ENCODE measurements around the gene CYP26A1.
"Not testable (repeated sequence)": the region's sequence is repeated elsewhere in the genome, so short reads cannot be mapped to it uniquely, and the experiment has no call there.

Gene CYP26A1

DNA sequence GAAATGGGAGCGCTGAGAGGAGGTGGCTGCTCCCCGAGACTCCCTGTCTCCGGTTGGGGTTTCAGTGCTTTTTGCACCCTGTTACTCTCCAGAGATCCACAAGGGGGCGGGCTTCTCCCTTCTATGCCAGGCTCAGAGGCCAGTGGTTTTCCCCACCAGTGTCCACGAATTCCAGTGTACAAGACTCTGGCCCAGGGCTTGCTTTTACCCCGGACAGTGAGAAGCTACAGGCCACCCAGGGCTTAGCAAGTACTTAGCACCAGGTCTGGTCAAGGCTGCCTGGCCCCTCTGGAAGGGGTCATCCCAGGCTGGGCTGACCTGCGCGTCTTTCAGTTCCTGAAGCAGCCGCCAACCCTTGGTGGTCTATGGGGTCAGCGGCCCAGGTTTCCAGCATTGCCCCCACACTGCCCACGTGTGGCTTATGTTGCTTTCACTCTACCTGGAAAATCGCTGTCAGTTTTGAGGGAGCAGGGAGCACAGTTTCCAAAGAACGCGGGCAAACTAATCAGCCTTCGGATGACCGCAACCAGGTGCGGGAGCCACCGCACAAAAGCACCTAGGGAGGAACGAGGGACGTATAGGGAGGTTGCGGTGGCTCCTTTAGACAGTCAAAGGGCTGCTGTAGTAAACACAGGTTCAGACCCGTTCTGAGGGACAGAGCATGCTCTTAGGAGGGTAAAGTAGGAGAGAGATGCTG, 6.8 kb downstream of the CYP26A1 start:
- DNase-seq, result peak; percentile 73

DNA sequence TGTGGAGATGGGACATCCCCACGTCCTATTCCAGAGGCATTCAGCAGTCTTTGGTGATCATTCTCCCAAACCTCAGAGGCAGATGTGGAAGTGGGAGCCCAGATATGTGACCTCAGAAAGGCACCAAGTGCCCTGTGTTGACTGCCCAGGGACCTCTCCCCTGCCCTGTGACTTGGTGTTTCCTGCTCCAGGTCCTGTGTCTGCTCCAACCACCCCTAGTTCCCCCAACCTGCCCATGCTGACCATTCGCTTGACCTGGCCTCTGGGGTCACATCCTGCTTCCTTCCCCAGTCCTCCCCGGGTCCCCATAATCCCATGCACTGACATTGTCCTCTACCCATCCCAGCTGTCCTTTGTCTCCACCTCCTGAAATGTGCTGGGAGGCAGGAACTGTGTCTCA, 7.6 kb downstream of the CYP26A1 start:
- no peak for DNase-seq

DNA sequence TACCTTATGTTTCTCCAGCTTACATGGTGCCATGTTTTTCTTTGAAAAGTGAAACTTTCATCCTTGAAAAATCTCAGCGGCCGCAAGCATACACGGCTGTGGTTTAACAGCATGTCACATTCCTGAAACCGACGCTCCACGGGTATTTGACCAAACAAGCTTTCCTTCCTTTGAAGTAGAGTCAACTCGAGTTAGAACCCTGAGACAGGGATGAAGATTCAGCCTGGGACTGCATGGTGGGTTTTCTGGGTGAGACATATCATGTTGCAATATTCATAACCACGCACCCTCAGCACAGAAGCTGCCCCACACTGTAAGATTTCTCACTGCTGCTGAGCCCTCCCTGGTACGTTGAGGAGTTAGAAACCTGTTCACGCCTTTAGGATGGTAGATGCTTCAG, 8.1 kb downstream of the CYP26A1 start:
- no peak for DNase-seq

DNA sequence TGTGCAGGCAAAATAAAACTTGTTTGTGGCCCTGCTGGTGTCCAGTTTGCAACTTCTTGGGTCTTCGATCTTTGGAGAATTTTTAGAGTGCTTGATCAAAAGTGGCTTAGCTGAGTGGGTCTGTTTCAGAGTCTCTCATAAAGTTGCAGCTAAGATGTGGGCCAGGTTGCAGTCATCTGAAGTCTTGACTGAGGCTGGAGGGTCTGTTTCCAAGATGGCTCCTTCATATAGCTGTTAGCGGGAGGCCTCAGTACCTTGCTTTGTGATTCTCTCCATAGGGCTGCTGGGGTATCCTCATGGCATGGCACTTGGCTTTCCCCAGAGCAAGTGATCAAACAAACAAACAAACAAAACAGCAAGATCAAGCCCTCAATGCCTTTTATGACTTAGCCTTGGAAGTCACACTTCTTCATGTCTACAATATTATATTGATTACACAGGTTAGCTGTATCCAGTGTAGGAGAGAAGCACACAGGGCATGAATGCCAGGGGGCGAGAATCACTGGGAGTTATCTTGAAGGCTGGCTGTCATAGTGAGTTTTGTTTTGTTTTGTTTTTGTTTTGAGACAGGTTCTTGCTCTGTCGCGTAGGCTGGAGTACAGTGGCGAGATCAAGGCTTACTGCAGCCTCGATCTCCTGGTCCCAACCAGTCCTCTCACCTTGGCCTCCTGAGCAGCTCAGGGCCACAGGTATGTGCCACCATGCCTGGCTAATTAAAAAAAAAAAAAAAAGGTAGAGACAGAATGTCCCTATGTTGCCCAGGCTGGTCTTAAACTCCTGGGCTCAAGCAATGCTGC, 10.2 kb downstream of the CYP26A1 start:
- no peak for DNase-seq

DNA sequence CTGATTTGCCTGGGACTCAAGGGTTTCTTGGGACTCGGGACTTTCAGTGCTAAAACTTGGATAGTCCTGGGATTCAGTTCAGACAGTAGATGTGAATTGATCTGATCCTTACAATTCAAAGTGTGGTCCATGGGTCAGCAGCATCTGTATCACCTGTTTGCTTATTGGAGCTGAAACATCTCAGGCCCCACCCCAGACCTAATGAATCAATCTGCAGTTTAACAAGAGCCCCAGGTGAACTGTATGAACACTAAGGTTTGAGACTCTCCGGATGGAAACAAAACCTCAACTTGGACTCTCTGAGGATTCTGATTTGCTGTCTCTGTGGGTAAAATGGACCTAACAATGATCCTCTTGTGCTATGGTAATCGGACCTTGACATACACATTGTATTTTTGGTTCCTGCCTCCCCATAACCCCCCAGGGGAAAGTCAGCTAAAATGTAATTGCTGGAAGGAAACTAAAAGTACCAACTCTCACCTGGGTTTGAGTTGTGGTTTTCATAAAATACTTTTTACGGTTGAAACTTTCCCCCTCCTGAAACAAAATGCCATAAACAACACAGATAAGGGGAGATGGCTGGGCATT, 11.7 kb downstream of the CYP26A1 start:
- no peak for DNase-seq

DNA sequence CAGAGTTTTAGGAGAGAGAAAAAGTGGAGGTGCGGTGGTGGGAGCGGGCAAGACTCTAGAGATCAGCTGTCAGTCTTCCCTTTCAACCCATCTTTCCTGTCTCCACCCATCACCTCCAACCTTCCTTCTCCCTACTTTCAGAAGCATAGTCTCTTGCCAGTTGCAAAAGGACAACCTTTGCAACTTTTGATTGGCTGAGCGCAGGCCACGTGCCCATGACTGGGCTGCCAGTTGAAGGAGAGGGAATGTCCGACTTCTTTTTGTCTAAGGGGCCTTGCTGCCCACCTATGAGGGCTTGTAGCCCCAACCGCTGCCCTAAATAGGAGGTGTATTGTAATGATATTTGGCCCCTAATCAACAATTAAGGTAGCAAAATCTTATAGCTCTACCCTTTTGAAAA, 12.6 kb downstream of the CYP26A1 start:
- DNase-seq, result no peak

DNA sequence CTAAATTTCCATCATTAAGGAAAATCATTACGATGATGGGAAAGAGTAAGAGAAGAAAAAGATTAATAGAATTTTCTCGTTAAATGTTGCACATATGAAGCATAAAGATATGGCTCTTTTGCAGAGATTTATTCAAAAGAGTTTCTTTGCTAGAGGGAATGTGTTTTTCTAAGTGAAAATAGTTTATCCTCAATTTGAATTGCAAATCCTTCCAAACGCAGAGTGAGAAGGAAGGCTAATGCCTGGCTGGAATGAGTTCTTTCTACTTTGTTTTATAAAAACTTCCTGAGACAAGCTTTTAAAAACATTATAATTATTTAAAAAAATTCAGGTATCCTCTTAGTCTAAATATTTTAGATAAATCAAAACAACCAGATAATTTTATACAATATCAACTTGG, 14.2 kb downstream of the CYP26A1 start:
- DNase-seq, result no peak

DNA sequence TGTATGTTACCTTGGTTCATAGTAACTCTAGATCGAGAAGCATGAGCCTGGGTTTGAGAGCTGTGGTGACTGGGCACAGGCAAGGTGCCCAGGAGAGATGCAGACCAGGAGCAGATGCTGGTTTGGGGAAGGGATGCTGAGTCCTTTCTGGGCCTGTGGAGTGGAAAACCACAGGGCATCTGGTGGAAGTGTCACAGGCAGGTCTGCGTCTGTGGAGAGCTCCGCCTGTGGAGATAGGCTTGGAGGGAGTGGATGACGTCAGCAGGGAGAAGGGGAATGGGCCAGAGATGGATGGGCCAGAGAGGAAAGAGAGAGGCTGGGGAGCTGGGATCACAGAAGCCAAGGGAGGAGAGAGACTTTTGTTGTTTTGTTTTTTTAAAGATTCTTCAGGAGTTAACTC, 14.8 kb downstream of the CYP26A1 start:
- DNase-seq, result no peak

DNA sequence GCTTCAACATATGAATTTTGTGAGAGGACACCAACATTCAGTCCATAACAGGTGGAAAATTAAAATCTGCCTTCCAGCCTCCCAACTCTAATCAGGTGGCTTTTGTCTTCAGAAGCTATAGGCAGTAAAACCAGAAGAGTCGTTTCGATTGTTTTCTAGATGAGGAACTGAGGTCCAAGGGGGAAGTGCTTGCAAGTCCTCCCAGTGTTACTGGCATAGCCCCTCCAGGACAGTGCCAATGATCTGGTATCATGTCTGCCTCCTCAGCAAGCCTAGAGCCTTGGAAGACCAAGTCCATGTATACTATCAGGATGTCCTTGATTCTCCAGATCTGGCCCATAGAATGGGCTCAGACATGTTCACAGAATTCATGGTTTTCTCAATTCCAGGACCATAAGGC, 16.9 kb downstream of the CYP26A1 start:
- DNase-seq, result no peak

DNA sequence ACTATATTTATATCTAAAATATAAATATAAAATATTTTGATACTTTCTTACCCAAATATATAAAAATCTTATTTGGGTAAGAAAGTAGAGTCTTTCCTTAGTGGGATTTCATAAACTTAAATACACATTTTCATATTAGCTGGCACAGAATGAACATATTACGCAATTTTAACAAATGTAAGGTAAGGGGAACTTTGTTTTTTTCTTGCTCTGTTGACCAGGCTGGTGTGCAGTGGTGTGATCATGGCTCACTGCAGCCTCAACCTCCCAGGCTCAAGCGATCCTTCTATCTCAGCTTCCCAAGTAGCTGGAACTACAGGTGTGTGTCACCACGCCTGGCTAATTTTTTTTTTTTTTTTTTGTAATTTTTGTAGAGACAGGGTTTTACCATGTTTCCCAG, 18.3 kb downstream of the CYP26A1 start:
- no peak for DNase-seq

DNA sequence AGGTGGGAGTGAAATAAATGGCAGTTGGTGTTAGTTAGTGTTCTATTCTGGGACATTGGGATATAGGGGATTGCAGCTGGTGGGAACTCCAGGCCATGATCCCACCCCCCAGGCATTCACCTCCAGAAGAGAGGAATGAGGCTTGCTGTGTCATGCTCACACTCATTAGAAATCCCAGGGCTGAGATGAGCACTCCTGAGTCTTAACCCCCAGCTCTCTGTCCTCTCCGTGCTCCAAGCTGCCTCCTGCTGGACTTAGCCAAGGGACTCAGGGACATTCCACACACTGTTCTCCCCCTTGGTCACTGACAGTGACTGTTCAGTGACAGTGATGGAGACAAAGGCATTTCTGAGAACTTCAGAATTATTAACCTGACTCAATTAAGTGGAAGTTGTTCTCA, 21.5 kb downstream of the CYP26A1 start:
- DNase-seq, result no peak

DNA sequence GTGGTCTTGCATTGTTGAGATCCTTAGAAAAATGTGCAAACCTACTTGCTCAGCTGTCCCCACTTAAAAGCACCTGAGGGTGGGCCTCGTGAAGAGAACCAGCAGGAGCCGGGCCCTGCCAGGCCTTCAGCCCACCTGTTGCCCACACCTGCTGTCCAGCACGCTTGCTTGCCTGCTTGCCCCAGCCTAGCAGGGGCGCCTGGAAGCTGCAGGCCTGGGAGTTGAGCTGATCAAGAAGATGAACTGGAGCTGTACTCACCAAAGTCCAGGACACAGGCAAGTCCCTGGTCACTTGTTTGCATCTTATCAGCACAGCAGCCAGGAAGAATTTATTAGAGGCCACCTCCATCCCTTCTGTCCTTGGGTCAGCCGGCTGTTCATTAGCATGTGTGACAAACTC, 23.2 kb downstream of the CYP26A1 start:
- no peak for DNase-seq

DNA sequence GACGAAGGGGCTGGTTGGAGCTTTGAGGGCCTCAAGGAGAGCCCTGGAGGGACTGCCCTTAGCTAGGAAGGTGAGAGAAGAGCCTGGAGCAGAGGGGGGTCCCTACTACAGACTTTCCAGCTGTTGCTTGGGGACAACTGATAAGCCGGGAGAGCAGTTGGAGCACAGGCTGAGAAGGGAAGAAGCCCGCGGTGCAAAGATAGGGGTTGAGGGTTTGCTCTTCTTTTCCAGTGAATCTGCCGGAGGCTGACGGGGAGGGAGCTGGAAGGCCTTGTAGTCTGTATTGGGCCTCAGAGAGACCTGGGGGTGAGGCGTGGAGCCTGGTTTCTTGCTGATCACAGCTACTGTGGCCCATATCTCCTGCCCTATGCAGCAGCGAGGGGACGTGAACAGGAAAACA, 23.7 kb downstream of the CYP26A1 start:
- no peak for DNase-seq

DNA sequence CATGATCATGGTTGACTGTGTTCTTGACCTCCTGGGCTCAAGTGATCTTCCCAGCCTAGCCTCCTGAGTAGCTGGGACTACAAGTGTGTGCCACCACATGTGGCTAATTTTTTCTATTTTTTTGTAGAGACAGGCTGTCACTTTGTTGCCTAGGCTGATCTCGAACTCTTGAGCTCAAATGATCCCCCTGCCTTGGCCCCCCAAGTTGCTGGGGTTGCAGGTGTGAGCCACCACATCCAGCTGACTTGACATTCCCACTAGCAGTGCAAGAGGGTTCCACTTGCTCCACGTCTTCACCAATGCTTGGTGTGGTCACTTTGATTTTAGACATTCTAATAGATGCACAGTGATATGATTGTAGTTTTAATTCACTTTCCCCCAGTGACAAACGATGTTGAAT, 25.1 kb downstream of the CYP26A1 start:
- DNase-seq, result no peak

DNA sequence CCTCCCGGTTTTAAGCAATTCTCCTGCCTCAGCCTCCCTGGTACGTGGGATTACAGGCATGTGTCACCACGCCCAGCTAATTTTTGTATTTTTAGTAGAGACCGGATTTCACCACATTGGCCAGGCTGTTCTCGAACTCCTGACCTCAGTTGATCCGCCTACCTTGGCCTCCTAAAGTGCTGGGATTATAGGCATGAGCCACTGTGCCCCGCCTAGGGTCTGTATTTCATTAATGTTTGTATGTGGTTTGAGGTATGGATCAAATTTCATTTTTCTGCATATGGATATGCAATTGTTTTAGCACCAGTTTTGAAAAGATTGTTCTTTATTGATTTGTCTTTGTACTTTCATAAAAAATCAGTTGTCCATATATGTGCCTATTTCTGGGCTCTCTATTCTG, 26.0 kb downstream of the CYP26A1 start:
- DNase-seq, result no peak

DNA sequence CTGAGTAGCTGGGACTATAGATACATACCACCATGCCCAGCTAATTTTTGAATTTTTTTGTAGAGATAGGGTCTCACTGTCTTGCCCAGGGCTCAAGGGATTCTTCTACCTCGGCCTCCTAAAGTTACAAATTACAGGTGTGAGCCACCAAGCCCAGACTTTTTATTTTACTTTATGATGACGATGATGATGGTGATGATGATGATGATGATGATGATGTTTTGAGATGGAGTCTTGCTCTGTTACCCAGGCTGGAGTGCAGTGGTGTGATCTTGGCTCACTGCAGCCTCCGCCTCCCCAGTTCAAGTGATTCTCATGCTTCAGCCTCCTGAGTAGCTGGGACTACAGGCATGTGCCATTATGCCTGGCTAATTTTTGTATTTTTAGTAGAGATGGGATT, 27.5 kb downstream of the CYP26A1 start:
- not testable (repeated sequence) for DNase-seq

DNA sequence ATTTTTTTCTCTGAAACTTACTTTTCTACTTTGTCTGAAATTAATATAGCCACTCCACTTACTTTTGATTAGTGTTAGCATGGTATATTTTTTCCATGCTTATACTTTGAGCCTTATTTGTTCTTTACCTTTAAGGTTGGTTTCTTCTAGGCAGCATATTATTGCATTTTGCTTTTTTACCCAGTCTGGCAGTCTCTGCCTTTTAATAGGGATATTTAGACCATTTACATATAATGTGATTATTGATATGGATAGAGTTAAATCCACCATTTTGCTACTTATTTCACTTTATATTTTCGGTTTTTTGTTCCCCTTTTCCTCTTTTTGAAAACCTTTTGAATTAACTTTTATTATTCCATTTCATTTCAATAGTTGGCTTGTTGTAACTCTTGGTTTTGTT, 30.3 kb downstream of the CYP26A1 start:
- DNase-seq, result no peak

DNA sequence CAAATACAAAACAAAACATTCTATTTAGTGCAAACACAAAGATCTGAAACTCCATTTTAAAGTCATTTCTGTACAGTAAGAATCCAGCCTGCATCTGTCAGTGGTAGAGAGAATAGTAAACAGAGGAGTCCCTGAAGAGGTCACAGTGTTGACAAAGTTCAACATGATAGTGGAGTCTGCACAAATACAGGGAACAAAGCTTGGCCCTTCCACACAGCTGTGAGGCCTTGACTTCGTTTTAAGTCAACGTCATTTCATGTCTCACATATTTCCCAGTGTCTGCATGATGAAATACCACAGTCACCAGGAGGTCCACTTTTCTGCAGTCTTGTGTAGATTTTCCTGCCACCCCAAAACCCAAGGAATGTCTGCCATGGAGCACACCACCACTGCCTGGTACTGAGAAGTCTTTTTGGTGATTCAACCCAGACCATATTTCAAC, 33.0 kb downstream of the CYP26A1 start:
- no peak for DNase-seq

DNA sequence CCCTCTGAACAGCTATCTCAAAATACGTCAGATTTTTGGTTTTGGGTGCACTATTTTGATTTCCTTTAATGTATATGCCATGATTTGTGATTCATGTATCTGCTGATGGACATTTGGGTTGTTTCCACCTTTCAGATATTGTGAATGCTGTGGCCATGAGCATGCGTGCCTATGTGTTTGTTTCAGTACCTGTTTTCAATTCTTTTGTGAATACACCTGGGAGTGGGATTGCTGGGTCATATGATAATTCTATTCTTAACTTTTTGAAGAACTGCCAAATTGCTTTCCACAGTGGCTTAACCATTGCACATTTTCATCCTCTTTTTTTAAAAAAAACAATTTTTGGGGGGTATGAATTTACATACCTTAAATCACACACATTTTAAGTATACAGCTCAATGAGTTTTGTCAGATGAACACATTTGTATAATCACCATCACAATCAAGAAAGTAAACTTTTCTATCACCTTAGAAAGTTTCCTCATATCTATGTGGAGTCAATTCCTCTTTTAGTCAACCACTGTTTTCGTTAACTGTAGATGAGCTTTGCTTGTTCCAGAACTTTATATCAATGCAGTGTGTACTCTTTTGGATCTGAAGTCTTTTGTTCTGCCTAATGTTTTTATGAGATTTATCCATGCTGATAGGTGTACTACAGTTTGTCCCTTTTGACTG, 36.9 kb downstream of the CYP26A1 start:
- no peak for DNase-seq

DNA sequence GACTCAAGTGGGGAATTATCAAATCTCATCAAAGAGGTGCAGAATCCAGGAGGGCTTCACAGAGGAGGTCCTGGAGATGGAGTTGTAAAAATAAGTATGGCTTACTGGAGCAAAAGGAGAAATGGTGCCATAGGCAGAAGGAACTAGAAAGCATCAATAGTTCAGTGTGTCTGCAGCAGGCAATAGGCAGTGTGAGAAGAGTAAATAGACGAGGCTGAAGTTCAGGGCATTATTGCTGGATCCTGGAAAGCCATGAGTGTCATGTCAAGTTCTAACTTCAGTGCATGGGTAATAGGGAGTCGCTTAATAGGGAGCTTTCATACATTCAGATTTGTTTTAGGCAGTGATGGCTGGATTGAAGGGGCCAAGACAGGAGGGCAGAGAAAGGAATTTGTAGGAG, 39.3 kb downstream of the CYP26A1 start:
- DNase-seq, result no peak

DNA sequence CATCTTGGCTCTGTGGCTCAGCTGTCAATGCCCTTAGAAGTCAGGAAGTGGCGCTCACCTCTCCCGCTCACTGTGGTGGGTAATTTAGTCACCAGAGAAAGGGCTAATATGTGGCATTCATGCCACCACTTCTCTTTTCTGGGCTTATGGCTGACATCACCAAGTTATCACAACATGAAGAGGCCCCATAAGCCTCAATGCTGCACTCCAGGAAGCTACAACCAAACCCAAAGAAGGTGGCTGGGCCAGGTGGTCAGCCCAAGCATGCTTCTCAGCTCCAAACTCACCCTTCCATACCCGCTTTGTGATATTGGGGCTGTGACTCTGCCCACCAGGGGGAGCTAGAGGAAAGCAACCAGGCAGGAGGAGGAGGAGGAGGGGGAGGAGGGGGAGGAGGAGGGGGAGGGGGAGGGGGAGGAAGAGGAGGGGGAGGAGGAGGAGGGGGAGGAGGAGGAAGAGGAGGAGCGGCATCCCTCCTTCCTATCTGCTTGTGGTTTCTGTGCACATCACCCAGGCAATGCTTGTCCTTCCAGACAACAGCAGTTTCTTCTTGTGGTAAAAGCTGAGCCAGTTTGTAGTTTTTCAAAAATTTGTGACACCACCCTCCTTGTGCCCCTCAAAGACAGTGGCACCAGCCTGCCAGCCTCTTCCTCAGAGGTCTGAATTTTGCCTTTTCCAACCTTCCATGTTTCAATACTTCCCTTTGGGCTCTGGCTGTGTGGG, 42.1 kb downstream of the CYP26A1 start:
- peak; percentile 82 for DNase-seq

DNA sequence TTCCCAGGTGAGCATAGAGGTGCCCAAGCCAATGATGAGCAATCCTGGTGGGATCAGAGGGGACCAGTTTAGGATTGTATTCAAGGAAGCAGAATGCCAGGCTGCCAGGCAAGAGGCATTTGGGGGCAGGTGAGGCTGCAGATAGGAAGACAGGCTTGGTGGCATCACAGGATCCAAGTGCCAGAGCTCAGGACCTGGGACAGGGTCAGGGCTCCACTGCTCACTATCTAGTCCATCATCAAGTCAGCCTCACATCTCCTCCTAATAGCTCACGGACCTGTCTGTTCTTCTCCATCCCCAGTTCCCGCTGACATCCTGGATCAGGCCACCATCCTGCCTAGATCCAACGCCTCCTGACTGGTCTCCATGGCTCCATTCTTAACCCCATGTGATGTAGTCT, 47.6 kb downstream of the CYP26A1 start:
- DNase-seq, result no peak

DNA sequence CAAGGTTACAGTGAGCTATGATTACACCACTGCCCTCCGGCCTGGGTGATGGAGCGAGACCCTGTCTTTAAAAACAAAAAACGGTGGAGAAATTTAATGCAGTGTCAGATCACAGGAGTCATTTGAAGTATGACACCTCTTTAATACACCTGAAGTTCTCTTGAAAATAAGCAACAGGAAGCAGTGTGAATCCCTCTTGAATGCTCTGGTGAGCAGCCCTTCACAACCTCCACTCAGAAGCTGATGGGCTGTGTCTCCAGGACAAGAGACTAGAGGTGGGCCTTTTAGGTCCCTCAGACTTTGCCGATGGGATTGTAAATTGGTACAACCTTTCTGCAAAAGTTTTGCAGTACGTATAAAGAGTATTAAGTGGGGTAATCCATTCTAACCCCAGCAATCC, 50.1 kb downstream of the CYP26A1 start:
- DNase-seq, result no peak

All from stimulated activated CD8-positive, alpha-beta memory T cell treated with anti-CD3 and anti-CD28 coated beads, Interleukin-4, amount 100 ng/mL, for 48 hours (primary cell).